NCI-H1436 treated with DMSO at 0.1 percent for 48 hours (cell line): ENCODE data around the gene KCND1.

Experiments
- DNase-seq: peaks from one replicate; lab custom pipeline; 2025; lab: John Stamatoyannopoulos, UW

KCND1 gene

DNA sequence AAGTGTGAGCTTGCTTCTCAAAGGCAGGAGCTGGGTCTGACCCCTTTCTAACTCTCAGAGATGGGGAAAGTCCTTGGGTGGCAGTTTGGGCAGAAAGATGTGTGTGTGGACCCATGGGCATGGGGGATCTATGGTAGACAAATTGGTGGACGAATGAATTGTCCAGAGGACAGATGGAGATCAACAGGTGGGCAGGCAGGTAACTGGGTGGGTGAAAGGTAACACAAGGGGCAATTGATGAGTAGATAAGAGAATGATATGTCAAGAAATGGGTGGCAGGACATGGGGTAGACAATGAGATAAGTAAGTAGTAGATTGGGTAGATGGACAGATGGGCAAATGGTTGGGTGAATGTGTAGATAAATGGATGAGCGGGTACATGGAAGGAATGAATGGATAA lies 2.9 kb upstream of the KCND1 start:
- no peak for DNase-seq

DNA sequence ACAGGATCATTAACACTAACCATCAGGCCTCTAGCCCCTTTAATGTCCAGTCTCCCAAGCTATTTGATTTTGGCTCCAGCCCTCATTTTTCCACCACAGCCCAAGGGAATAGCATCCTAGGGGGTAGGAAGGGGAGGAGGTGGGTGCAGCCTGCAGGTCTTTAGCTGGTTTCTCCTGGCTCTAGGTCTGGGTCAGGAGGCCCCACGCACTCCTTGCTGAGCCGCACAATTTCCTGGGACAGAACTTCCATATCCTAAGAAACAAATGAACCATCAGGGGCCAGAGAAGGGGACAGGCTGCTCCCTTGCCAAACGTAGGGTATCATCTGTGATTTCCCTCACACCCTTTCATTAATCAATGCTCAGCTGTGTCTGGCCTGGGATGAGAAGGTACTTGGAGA lies 2.4 kb upstream of the KCND1 start:
- no peak for DNase-seq

DNA sequence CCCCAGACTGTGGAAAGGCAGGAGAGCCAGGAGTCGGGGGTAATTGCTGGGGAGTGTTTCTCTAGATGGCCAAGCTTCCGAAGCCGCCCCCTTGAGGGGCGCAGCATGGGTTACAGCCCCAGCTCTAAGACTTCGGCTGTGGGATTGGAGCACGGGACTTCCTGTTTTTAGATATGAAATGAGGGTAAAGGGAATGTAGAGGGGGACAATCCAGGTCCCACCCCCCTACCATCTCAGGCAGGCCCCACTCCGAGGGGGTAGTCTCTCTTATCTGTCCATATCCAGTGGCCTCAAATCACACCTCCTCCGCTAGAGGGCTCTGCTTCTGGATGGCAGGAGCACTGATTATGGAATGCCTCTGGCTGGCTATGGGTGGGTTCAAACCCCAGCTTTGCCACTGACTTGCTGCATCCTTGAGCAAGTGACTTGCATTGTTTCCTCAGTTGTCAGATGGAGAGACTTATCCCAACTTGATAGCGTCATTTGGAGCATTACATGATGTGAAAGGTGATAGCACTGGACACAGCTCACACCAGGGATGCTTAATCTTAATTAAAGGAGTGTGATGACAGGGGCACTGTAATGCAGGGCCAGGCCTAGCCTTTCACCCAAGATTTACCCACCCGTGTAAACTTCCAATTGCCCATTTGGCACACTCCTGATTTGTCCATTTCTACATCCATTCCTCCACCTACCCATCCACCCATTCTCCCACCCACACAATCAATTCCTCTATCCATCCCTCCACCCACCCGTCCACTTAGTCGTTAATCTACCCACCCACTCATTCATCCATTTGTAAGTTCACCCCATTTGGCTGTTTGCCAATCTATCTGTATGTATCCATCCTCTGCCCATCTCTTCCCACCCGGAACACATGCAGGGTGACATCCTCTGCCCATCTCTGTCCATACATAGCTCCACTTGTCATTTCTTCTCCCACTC lies 848 bp upstream of the KCND1 start:
- no peak for DNase-seq

DNA sequence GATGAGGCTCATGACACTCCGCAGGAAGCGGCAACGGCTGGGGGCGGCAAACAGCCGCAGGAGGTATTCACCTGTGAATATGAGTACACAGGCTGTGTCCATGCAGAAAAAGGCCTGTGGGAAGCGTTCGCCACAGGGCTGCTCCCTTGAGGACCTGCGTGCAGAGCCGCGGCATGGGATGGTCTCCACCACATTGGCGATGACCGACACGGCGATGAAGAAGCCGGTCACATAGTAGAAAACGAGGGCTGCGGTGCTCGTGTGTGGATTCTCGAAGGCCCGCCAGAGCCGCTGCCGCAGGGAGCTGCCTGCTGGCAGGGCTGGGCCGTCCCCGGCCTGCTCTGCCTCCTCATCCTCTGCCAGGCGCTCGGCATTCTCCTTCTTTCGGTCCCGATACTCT lies 2.2 kb downstream of the KCND1 start:
- no peak for DNase-seq

DNA sequence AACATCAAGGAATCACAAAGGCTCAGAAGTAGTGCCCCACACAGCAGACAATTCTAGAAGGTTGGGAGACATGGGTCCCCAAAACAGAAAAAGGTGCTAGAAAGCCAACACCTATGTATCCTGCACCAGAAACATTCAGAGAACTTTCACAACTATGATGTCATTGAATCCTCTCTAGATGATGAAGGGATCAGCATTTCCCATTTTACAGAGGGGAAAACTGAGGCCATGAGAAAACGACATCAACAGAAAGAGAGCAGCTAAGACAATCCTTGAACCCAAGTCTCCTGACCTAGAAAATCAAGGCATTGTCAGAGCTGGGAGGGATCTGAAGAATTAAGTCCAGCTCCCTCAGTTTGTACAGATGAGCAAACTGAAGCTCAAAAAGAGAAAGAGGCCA lies 3.3 kb downstream of the KCND1 start:
- DNase-seq = no peak

DNA sequence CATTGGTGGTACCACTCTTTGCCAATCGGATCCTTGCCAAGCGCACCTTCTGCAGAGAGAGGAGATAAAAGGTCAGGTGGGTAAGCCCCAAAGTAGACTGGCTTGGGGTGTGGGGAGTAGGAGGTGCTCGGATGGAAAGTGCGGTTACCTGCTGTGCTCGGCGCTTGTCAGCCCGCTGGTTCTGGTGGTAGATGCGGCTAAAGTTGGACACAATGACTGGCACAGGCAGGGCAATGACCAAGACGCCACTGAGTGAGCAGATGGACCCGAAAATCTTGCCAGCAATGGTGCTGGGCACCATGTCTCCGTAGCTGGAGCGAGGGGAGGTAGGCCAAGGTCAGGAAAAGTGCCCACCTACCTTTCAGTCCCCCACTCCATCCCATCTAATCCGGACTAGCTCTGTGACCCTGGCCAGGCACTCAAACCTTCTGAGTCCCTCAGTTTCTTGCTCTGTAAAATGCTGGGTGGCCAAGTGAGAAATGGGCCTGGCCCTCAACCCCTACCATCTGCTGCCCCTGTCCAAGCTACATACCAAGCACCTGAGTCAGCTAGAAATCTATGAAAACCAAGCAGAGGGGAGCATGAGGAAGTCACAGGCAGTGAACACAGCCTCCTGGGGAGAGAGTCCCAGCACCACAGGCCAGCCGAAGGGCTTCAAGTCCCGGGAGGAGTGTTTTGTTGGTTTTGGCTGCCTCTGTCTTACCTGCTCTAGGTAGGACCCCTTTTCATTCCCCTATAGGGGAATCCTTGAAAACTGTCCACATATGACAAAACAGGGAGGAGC lies 4.7 kb downstream of the KCND1 start:
- no peak for DNase-seq

DNA sequence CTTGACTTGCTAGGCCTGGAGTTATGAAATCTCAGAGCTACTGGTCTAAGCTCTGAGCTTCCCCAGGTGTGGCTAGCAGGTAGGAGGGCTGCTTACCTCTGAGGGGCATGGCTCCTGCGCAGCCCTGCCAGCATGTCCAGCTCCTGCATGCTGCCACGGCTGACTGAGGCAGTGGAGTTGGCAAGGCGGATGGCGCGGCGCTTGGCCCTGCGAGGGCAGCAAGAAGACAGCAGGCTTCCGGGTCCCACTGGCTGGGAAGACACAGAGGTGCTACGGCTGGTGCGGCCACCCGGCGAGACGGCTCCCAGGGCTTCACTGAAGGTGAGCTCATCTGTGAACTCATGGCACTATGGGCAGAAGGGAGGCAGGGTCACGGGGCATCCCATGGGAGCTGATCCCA lies 5.7 kb downstream of the KCND1 start:
- no peak for DNase-seq

DNA sequence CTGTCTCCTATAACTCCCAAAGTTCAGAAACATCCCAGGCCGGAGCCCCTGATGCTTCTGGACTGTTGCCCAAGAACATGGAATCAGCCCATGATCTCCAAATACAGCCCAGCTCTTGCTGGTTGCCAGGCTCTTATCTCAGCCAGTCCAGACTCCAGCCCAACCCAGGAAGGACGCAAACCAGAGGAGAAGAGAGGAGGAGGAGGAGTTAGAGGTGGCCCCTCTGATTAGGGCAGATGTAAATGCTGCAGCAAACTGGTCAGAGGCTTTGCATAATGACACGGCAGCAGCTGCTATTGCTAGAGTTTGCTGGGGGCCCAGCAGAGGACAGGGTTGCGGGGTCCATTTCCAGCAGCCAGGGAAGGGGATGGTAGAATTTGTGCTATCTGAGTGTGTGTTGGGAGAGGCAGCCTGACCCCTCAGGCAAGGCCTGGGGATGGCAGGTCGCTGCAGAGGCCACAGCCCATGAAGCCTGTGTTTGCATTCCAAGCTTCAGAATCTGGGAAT lies 10.0 kb downstream of the KCND1 start:
- no peak for DNase-seq

DNA sequence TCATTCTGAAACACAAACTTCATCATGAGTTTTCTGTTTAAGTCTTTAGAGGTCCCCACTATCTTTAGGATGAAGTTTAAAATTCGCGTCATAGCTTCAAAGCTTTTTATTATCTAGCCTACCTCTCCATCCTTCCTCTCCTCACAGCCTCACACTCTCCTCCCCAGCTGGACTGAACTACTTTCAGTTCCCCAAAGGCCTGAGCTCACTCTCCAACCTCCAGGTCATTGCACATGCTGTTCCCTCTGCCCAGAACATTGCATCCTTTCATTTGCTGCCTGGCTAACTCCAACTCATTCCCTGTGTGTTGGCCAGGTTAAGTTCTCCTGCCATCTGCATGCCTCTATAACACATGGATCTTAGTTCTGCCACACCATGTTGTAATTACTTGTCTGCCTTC lies 11.4 kb downstream of the KCND1 start:
- DNase-seq = no peak

DNA sequence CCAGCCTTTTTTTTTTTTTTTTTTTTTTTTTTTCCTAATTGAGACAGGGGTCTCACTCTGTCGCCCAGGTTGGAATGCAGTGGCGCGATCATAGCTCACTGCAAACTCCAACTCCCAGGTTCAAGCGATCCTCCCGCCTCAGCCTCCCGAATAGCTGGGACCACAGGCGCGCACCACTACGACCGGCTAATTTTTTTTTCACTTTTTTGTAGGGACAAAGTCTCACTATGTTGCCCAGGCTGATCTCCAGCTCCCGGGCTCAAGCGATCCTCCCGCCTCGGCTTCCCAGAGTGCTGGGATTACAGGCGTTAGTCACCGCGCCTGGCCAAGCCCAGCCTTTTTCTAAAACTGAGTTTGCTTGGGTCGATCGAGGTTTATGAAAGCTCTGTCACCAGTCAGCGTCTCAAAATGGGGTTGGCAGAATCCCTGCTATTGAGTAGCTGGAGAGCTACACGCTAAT lies 13.0 kb downstream of the KCND1 start:
- no peak for DNase-seq

DNA sequence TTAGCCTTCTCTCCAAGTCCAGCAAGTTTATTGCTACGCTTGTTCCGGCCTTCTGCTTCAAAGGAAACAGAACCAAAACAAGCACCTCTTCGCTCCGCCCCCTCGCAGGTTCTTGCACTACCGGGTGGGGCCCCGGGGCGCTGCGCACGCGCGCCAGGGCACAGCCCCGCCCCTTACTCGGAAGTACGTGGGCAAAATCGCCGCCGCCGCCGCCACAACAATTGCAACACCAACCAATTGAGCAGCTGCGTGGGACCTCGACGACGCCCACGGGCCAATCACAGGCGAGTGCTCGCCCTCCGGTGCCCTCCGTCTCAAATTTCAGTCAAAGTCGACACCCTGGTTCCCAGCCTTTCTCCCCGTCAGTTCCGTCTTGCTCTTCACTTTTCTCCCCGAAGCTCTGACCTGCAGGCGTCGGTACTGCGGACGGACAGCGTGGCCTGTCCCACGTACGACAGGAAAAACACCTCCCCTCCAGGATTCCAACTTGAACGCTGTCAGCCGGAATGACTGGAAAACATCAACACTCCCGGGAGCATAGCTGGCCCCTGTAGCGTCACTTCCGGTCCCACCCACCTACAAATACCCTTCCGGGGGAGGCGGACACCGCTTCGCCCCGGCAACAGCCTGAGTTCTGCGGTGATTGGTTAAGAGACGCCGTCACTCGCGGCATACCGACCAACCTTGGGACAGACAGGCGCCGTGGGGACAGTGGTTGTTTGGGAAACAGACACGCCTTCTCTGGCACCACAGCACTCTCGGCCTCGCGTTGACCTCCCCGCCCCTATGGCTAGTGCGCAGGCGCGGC lies 13.6 kb downstream of the KCND1 start:
- DNase-seq = peak; percentile 71

DNA sequence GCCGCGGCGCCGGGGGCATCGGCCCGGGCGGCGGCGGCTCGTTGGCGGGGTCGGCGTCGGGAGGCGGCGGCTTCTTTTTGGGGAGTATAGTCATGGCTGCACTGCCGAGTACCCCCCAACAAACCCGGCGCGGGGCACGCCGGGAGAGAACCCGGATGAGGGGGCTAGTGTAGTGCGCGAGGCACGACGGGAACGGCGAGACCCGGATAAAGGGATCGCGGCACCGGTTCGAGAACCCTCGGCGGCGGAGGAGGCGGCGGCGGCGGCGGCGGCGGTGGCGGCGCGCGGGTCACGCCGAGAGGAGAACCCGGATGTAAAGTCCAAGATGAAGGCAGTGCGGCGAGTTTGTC lies 14.2 kb downstream of the KCND1 start, which contains the start of gene OTUD5:
Gene OTUD5 (minus strand): TSS at position 131 of the 350 bp plus-strand sequence. CDS start 37 bp downstream, at position 94.
- no peak for DNase-seq

DNA sequence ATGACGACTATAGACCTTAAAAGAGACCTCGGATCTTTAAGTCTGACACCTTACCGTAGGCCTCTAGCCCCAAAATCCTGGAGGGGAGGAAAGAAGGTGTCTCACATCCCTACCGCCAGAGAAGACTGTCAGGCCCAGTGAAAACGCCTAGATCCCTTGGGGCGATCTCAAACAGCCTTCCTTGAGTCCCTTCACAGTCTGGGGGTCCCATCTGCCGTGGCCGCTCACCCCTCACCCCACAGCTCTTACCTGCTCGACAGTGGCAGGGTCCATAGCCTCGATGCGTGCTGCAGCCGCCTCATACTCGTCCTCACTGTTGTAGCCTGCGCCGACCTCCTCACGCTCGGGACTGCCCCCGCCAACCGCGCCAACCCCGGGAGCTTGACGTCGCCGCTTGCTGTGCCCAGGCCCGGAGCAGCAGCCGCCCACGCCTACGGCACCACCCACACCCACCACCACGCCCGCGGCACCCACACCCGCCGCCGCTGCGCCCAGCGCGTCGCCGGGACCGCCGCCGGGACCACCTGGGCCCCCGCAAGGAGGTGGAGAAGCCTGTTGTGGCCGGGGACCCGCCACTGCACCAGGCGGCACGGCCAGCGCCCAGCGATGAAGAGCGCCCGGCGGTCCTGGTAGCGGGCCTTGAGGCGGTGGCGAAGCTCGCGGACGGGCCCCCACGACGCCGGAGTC lies 14.8 kb downstream of the KCND1 start:
- DNase-seq = no peak

DNA sequence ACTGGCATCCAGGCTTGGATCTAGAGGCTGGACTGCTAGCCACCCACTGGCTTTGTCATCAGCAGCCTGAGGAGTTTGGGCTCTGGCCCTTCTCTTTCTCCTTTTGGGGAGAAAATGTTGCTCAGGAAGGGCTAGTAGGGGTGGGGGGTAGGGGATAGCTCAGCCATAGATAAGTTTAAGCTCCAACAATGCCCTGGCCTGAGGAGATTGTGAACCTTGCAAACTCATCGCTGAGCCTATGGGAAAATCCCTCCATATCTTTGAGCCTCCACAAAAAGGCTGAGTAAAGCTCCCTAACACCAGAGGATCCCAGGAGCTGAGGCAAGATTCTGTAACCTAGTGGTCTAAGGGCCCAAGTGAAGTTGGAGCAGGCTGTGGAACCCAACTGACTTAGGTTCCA lies 23.1 kb downstream of the KCND1 start:
- no peak for DNase-seq

DNA sequence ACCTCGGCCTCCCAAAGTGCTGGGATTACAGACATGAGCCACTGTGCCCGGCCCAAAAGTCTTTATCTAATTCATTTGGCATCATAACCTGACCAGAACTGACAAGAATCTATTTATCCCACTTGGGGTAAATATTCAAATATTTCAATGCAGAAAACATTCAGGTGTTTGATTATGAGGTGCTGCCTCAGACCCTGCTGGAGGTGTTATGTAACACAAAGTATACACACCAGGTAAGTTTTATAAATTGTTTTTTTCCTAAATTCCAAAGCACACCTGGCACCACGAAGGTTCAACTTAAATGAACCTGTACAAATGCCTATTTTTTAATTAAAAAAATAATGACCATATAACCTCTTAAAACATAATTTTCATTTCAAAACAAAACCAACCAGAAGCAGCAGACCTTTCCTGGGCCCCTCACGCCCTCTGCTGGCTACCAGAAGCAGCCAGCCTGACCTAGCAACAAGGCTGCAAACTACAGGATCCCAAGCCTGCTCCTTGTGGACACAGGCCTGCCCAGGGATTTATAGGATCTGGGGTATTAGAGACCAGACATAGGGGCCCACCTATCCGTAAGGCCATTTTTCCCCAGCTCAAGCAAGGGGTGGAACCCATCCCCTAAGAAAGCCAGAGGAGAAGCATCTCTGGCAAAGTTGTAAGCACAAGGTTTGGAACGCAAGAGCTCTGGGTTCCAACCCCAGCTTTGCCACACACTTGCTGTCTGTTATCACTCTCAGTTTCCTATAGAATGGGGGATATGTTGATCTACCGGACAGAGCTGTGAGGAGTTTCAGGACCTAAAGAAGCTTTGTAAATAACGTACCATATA lies 25.9 kb downstream of the KCND1 start:
- DNase-seq = peak; percentile 0

DNA sequence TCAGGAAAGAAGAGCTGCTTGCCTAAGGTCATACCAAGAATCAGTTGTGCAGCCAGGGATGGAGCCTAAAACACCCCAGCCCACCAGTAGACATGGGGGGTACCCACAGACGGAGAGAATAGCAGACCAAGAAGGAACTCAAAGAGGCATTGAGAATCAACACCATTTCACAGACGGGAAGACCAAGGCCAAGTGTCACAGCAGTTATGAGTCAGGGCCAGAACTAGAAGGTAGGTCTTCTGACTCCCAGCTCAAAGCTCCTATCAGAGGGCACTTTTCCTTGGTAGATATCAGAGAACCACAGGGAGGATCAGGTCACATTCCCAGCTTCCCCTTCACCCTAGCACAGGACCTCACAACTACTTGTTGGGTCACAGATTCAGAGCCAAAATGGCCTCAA lies 28.7 kb downstream of the KCND1 start:
- DNase-seq = no peak

DNA sequence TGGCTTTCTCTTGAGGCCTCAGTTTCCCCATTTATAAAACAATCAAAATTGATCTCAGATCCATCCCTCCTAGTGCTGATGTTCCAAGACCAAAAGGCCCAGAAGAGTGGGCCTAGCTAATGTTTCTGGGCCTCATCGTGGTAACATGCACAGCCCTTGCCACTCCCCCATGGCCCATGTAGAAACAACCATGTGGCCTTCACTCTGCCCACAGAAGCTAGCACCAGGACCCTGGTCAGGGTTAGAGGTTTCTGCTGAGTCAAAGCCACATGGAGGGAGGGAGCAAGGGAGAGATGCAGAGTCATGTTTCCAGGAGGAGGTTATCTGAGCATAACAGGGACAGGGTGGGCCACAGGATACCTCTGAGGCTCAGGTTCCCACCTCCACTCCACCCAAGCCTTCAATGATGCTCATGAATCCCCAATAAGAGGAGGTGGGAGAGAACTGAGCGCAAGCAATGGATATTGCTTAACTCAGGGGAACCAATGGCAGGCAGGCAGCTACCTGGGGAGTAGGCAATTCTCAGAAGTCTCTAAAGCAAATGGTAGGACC lies 31.2 kb downstream of the KCND1 start:
- DNase-seq = no peak

DNA sequence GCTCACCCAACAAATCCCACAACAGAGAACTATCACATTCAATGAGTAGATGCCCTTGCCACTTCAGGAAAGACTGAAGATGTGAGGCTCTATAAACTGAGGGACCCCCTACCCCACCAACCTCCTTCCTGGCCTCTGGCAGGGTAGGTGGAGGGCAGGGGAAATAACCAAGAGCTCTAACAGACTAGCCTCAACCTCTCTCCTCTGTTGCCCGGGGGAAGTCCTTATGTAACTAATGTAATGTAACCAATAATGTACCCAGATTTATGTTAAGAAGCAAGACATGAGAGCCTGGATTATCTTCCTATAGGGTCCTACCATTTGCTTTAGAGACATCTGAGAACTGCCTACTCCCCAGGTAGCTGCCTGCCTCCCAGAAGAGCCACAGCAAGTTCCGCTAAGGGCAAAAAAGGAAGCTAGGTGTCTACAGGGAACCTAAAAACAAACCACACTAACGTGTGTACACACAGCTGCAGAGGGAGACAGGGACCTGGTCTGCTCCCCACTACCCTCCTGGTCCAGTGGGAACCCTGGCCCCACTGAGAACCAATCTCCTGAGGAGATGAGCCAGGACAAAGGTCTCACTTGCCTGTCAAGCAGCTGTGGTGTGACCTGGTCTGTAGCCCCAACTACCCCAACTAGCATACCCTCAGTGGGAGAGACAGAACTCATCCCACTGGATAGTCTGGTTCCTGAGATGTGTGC lies 32.0 kb downstream of the KCND1 start:
- DNase-seq = no peak

DNA sequence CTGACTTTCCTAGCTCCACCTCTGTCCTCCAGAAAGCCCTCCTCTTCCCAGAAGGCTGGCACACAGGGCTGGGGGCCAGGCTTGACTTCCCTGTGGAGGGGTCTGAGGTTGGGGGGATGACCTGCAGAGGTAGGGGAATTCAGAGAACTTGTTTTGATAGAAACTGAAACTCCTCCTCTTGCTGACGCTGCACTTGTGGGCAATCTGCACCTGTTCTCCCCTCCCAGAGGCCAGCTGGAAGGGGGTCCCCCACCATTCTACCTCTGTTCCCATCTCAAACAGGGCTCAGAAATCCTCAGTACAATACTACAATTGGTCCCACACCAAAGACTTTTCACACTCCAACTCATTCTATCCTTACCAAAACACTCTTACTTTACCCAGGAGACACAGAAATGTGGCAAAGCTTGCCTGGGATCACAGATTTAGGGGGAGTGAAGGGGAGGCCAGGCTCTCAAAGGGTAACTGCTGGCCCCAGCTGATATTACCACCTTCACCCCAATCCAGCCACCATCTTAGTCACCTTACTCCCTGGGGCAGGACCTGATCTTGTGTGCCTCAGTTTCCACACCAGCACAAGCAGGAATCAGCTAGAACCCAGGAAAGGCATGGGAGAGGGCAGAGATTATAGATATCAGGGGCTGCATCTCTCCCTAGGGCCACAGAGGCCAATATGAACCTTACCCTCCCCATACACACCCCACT lies 32.8 kb downstream of the KCND1 start:
- DNase-seq = no peak
